ENCODE data around the gene PTPRD.

PTPRD gene

DNA sequence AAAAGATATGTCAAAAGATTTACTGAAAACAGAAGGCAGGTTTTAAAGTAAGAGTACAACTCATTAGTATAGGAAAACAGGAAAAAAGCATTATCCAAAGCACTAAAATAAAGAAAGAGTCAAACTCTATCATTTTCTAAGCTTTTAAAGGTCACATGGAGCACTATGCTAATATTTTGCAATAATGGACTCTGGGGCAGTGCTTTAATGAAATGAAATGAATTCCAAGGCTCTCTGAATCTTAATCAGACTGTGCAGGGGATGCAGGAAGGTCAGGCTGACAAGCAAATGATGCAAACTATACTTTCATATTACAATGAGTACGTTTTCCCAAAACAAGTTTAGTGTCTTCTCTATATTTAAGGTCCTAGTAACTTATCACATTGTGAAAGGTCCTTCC is 1831.3 kb downstream of the PTPRD start:
- no peak for DNase-seq (ENCODE audit: low read depth, low spot score)

DNA sequence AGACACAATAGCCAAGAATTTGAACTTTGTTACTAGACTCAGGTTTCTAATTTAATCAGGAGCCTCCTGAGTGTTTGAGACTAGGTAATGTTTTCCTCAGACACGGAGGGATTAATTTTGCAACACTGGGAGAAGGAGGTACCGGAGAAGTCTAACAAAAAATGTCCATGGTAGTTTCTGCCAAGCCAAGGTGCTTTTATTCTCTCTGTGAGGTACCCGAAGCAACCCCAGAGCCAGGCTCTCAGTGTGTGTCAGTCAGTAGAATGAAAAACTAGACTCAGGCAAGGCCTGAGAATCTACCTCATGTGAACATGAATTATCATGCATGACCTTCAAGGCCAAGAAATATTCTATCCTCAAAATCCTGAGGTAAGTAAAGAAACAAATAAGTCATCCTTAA is 1832.4 kb downstream of the PTPRD start:
- DNase-seq (ENCODE audit: low read depth, low spot score): no peak

DNA sequence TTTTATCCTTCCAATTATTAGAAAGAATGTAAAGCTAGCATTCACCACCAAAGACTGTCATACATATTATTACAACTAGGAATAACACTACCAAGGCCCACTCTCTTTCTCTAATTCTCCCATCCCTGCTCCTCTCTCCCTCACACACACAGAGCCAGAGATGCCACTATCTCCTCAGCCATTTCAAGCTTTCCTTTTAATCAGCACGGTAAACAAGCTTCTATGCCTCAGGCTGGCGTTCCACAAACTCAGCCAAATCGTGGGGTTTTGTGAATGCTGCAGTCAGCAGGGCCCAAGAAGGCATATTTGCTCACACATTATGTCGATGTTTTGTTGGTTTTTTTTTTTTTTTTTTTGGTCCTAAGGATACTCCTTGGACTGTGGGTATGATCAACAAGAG is 1833.3 kb downstream of the PTPRD start:
- DNase-seq (ENCODE audit: low read depth, low spot score): no peak

DNA sequence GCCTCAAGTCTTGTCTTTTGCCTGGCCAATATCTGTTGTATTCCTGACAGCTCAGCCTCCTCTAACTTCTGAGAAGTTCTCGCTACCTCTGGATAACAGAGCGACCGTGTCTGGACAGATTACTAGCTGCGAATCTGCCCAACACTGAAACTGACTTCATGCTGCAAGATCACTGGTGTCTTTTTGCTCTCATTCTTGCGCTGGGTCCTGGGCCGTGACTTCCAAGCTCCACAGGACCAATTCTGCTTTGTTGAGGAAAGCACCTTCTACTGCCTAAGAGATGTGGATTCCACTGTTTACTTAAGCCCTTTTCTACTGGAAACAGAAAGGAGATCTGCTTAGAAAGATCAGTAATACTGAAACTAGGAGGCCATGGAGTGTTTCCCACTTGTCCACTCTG is 1834.4 kb downstream of the PTPRD start:
- DNase-seq (ENCODE audit: low read depth, low spot score): no peak

DNA sequence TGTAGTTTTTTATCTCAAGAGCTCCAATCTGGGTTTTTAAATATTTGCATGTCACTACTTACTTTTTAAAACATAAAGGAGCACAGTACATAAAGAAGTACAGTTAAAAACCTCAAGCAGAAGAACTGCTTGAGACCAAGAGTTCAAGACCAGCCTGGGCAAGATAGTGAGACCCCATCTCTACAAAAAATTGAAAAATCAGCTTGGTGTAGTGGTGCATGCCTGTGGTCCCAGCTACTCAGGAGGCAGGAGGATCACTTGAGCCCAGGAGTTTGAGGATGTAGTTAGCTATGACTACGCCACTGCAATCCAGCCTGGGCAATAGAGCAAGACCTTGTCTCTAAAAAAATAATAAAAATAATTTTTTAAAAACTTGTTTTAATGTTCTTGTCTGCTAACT is 1840.5 kb downstream of the PTPRD start:
- no peak for DNase-seq (ENCODE audit: low read depth, low spot score)

DNA sequence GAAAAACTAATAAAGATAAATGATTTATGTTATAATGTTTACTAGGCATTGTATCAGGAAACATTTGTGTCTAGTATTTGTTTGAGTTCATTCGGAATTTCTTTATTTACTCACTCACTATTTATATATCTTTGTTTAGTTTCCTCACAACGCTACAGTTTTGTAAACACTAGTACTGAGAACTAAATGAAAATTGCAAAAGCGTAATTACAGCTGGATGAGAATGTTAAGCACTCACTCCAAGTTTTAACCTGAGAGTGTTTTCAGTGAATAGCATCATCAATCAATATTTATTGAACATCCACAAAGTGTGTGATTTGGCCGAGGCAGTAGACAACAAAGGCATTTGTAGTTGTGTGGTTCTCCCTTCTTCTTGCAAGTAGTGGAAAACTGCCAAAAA is 1843.6 kb downstream of the PTPRD start:
- no peak for DNase-seq (ENCODE audit: low read depth, low spot score)

DNA sequence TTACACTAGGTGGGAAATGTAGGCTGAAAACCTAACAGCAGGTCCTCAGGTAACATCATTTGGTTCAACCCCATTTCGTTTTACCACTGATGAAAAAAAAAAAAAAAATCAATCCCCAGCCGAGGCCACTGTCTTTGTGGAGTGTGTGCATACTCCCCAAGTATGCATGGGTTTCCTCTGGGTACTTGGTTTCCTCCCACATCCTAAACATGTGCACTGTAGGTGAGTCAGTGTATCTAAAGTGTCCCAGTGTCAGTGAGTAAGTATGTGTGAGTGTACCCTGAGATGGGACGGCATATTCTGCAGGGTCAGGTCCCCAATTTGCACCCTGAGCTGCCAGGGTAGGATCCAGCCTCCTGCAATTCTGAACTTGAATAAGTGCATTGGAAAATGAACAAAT is 1846.7 kb downstream of the PTPRD start:
- no peak for DNase-seq (ENCODE audit: low read depth, low spot score)

DNA sequence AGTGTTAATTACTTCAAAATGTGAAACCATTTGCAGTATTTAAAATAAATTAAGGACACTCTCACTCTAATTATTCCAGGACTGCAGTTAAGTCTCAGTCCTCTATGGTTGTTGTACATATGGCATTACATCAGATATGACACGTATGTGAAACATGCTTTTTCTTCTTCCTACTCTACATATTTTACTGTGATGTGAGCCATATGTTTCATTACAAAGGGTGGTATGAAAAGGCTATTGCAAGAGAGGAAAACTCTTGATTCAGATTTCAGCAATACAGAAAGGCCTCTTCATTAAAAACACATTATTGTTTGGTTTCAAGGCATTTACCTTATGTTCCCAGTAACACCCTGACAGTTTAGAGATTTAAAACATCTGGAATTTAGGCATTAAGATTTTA is 1848.8 kb downstream of the PTPRD start:
- DNase-seq (ENCODE audit: low read depth, low spot score): no peak

DNA sequence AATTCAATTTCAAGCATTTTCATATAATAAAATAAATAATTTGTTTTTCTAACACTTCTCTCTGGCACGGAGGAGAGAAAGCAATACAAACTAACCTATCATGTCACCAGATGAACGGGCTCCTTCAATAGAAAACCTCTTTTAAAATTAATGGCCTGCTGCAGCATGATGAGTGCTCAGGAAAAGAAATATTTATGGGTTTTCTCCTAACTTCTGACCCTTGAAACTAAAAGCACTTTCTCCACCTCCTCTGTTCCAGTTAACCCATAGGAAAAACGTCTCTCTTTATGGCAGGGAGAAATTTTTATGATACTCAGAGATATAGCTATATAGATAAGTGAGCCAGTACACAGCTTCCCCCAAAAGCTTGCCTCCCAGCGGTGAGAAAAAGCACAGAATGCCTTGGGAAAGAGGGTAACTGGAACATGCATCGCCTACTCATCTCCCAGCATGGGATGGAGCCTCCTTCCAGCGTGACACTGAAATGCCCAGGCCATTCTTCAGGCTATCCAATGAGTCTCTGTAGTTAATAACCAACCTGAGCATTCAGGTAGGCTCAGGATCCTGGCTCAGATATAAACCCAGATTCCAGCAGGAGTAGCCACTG is 1850.2 kb downstream of the PTPRD start:
- no peak for DNase-seq (ENCODE audit: low read depth, low spot score)

DNA sequence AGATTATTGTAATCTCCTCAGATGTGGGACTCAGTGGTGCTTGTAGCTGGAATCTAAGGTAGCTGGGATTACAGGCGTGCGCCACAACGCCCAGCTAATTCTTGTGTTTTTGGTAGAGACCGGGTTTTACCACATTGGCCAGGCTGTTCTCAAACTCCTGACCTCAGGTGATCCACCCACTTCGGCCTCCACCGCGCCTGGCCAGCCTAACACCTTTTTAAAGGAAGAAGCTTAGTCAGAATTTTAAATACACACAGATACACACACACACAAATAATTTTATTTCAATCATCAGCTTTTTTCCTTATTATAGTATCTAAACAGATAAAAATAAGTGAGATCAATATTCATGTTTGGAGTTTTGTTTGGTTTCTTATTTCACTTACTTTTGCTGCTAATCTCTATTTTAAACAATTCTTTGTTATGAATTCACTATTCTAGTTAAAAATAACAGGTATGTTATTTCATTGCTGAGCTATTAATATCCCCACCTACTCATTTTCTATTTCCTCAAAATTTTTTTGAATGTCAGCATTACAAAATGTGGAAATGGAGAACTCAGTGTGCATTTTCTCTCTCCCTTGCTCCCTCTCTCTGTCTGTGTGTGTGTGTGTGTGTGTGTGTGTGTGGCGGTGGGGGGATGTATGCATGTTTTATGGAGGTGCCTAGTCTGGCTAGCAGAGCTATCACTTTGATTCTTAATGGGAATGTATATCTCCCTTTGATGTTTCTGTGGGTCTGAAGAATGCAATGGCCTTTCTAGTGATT is 1852.6 kb downstream of the PTPRD start:
- DNase-seq (ENCODE audit: low read depth, low spot score): no peak

DNA sequence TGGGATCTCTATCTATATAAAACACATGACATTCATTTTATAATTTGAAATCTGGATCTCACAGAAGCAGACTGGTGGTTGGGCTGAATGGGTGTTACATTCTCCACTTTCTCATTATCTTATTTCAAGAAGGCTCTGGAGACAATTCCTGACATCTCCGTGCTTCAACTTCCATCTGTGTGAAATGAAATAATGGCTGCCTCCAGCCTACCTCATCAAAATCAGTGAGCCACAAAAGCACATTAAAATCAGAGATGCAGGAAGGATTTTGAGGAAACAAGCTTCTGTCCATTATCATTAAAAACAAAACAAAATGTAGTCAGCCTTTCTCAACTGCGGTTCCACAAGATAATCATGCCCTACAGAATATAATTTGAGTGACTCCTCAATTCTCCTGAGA is 1854.9 kb downstream of the PTPRD start:
- DNase-seq (ENCODE audit: low read depth, low spot score): no peak

DNA sequence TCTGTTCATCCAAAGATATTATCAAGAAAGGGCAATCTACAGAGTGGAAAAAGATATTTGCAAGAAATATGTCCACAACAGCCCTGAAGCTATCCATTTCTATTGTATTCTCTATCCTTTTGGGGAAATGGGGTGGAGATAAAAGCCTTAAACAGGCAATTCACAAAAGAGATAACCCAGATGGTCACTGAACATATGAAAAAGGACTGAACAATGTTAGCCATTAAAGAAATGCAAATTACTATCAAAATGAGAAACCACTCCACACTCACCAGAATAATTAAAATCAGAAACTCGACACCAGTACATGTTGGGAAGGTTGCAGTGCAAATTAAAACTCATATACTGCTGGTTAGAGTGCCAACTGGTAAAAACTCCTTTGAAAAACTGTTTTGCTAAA is 1858.1 kb downstream of the PTPRD start:
- DNase-seq (ENCODE audit: low read depth, low spot score): no peak

DNA sequence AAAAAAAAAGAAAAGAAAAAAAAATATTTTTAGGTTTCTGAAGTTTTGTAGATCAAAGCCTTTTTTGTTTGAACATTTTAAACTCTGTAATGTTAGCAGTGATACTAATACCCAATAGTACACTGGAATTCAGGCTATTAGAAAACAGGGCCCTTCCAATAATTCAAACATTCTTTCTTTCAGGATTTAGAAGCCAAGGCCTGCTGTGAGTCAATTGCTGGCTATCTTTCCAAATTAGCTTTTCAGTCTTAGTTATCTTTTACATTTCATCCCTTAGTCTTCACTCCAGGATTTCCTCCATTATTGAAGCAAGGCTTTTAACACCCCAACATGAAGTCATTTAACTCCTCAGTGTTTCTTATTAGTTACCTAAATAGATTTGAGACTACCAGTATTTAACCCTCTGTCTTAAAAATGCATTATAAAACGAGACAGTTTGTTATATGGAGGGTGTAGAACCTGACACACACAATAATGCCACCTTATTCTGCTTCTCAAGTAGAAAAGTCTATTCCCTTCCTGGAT is 1861.3 kb downstream of the PTPRD start:
- DNase-seq (ENCODE audit: low read depth, low spot score): no peak

DNA sequence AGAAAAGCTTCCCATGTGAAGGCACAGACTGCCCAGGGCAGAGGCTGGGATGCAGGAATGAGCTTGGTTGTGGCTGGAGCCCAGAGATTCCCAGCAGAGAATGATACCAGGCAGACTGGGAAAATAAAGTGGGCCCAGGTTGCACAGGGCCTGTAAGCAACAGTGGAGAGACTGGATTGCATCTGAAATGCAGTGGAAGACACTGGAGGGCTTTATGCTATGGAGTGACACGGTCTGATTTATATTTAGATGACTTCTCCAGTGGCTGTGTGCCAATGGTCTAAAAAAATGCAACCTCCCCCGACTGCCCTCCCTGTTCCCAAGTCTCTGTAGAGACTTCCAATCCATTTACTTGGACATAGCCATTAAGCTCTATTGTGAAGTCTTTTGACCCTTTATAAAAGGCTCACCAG is 1862.2 kb downstream of the PTPRD start:
- DNase-seq (ENCODE audit: low read depth, low spot score): no peak

DNA sequence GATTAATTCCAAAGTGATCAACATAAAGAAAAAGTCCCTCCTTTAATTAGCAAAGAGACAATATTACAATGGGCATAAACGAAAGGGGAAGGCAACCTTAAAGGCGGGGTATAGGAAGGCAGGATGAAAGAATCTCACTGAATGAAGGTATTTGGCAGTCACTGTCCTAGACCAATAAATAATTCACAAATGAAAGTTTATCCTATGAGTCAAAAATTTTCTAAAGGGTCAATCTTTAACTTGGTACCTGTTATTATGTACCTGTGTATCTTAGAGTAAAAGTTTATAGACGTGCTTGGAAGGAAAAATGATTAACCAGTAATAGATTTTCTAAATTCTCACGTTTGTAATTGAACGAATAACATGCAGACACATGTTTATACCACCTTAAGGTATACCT is 1867.5 kb downstream of the PTPRD start:
- no peak for DNase-seq (ENCODE audit: low read depth, low spot score)

DNA sequence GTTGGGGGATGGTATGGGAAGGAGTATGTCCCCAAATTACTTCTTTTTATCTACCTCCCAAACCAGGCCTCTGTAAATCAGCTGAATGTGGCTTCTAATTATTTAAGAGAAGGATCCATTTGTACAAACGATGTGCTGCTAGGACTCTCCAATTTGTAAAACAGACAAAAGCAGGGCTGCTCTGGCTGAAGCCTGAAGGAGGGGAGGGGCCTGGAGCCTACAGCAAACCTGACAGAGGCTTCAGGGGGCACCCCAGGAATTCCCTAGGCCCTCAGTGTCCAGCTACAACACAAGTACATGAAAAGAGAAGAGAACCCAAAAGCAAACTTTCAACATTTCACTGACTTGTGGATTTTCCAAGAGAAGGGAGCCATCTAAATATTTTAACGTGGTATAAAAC is 1873.9 kb downstream of the PTPRD start:
- no peak for DNase-seq (ENCODE audit: low read depth, low spot score)

DNA sequence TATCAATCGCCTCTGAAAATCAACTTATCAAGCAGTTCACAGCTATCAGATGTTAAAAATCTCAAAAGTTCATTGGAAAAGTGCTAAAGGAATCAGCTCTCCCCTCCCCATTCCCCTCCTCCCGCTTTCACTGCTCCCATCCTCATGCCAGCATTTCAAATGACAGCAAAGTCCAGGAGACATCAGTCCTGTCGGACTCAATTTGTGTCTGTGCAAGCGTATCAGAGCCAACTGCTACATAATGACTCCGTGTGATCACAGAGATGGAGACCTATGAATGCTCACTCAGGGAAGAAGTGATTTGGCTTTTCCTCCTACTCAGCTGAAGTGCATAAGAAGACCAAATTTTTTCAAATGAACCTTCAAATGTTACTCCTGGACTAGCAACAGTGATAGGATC is 1876.0 kb downstream of the PTPRD start:
- DNase-seq (ENCODE audit: low read depth, low spot score): no peak

DNA sequence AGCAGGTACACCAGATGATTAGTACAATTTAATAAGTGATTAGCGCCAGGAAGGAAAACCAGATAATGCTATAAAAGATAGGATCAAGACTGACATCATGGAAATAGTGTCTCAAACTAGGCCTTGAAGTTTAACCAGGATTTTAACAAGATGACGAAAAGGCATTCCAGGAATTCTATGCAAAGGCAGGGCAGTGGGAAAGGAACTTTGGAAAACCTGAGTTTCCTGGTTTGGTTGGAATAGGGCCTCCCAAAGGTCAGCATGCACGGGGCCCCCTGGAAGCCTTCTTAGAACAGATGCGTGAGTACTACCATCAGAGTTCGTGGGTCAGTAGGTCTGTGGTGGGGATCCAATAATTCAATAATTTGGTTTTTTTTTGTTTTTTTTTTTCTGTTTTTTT is 1878.0 kb downstream of the PTPRD start:
- DNase-seq (ENCODE audit: low read depth, low spot score): no peak

DNA sequence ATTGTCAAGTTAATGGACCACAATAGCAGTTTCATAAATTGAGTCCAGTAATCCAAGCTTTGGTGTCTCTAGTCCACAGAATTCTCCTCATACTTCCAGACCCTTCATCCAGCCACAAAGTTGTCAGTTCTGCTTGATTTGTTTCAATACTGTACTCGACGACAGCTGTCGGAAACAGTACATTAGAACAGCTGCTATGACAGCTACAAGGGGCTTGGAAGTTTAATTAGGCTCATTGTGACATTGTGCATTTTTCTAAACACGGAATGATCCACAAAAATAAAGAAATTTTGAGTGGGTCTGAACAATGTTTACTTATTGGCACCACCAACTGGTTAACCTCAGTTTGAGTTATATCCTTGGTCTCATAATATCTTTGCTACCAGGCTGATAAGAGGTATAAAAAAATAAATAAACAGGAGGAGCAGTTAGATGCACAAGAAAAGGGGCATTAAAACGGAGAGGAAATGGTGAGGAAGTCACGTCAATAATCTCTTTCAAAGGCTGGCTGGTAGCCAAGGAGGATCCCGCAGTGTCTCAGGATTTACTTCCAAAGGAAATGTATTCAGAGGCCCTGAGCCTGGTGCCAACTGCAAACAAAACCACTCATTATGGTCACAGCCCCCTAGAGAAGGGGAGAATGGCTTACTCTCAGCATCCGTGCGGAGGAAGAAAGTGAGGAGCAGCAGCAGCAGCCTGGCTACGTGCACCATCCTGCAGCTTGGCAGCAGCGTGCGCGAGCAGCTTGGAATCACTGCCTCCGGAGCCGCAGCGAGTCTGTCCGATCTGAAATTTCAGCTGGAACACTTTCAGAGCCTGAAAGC is 1879.5 kb downstream of the PTPRD start:
- DNase-seq (ENCODE audit: low read depth, low spot score): no peak

DNA sequence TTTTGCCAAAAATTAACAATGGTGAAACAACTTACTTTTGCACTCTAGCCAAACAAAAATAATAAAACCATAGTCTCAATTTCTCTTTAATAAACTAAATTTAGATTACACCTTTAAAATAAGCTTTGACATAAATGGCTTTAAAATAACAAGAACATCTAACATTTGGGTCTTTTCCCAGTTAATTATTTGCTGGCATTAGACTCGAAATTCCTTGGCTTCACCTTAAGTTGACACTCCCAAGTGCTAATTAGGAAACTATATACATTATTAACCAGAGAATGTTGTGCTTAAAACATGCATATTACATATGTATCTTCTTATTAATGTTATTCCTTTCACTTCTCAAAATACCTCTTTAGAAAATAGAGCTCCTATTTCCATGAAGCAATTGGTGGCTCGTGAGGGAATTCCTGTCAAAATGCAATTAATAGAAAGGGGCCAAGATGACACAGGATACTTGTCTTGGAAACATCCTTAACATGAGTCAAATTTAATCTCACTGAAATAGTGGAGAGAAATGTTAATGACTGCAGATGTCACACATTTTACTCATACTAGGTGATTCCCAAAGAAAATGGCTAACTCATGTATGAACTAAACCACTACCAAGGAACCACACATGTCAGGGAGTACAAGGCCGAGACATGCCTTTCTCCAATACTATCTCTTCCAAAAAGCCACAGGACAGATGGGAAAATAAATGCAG is 1880.3 kb downstream of the PTPRD start:
- no peak for DNase-seq (ENCODE audit: low read depth, low spot score)

DNA sequence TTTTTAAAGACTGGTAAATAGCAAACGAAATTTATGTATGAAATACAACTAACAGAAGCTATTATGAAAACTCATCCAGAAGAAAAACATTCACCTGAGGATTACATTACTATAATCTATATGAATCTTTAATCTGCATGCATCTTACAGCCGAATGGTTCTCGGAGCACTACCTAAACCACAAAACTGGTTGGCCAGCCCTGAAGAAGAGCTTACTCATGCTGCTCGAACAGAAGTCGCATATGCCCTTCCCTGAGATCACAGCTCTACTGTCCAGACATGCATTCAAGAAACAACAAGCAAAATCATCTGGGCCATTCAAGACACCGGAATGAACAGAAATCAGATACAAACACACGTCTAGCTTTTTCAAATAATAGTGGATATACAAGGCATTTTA is 1882.2 kb downstream of the PTPRD start:
- no peak for DNase-seq (ENCODE audit: low read depth, low spot score)

DNA sequence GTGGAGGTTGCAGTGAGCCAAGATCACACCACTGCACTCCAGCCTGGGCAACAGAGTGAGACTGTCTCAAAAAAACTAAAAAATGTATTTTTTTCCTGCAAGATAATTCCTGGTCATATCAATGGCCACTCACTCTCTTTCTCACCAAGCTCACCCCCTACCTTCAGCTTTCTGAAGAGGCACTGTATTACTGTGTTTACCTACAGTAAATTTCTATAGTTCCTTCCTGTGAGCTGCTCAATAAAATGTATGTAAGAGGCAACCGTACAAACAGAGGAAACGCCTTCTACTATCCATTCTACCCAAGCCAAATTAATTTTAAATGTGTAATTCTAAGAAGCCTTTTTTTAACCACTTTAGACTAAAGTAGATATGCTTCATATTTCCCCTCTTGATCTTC is 1883.9 kb downstream of the PTPRD start:
- DNase-seq (ENCODE audit: low read depth, low spot score): no peak

Measured in activated CD4-positive, CD25-positive, alpha-beta regulatory T cell treated with anti-CD3 and anti-CD28 coated beads, Interleukin-2, amount 50 U/mL, for 16 hours (primary cell).